Loucy (cell line): Measurements from ENCODE around the gene TMPRSS6.

Experiments
- H2AFZ ChIP-seq: fragments of 200-600 bp; sonication (generic); 2 replicates; pipeline ENCODE4 v1.6.0; 2016; ENCODE audit warnings: antibody characterized with exemption, mild to moderate bottlenecking, low read length, moderate library complexity
- H3F3A ChIP-seq: fragments of 200-600 bp; 2 replicates; pipeline ENCODE4 v1.6.0; 2016; ENCODE audit warnings: antibody characterized with exemption, low read depth, mild to moderate bottlenecking
- H3K27me3 ChIP-seq: fragments of 200-600 bp; sonication (generic); 2 replicates; pipeline ENCODE4 v1.6.1; 2014; ENCODE audit warnings: low read length, mild to moderate bottlenecking; ENCODE audit not compliant: insufficient read depth, poor library complexity, severe bottlenecking
- H3K36me3 ChIP-seq: fragments of 200-600 bp; sonication (generic); 2 replicates; pipeline ENCODE4 v1.6.1; 2016; ENCODE audit warnings: low read length; ENCODE audit not compliant: insufficient read depth
- H3K4me1 ChIP-seq: fragments of 200-600 bp; sonication (generic); 2 replicates; pipeline ENCODE4 v1.5.1; 2014; ENCODE audit warnings: low read length, mild to moderate bottlenecking; ENCODE audit not compliant: insufficient read depth, poor library complexity, severe bottlenecking
- H3K4me2 ChIP-seq: fragments of 200-600 bp; sonication (generic); 2 replicates; pipeline ENCODE4 v1.6.0; 2014; ENCODE audit warnings: antibody characterized with exemption, low read length, low read depth, mild to moderate bottlenecking; ENCODE audit not compliant: poor library complexity, severe bottlenecking
- H3K4me3 ChIP-seq: fragments of 200-600 bp; sonication (generic); 2 replicates; pipeline ENCODE4 v1.5.1; 2014; ENCODE audit warnings: low read length, mild to moderate bottlenecking, mixed read lengths; ENCODE audit not compliant: poor library complexity, severe bottlenecking
- H3K79me2 ChIP-seq: fragments of 200-600 bp; sonication (generic); 2 replicates; pipeline ENCODE4 v1.6.1; 2014; ENCODE audit warnings: low read length; ENCODE audit not compliant: insufficient read depth
- H3K9ac ChIP-seq: fragments of 200-600 bp; sonication (generic); 2 replicates; pipeline ENCODE4 v1.6.0; 2014; ENCODE audit warnings: mild to moderate bottlenecking, low read depth, low read length, moderate library complexity; ENCODE audit not compliant: poor library complexity, severe bottlenecking
- H3K9me2 ChIP-seq: fragments of 200-600 bp; sonication (generic); replicated peaks from 2 replicates; pipeline ENCODE4 v1.6.1; 2016; ENCODE audit warnings: low read depth, low read length, mixed read lengths
- H3K9me3 ChIP-seq: fragments of 200-600 bp; sonication (generic); 2 replicates; pipeline ENCODE4 v1.6.1; 2014; ENCODE audit warnings: mild to moderate bottlenecking, antibody characterized with exemption, low read length, low read depth; ENCODE audit not compliant: insufficient read depth
- H4K20me1 ChIP-seq: fragments of 200-600 bp; sonication (generic); 2 replicates; pipeline ENCODE4 v1.6.0; 2014; ENCODE audit warnings: antibody characterized with exemption, low read length, mild to moderate bottlenecking; ENCODE audit not compliant: insufficient read depth, poor library complexity, severe bottlenecking
- EZH2phosphoT487 ChIP-seq: fragments of 200-600 bp; IDR thresholded peaks from 2 replicates; pipeline ENCODE4 v1.6.1; 2018; ENCODE audit warnings: antibody characterized with exemption, mild to moderate bottlenecking, moderate library complexity, borderline replicate concordance
- TF ChIP-seq, protein P1 (sequence below): fragments of 200-600 bp; sonication (generic); conservative IDR thresholded peaks from 2 replicates; pipeline ENCODE4 v1.5.1; 2014; ENCODE audit warnings: mild to moderate bottlenecking, antibody characterized with exemption, low read length

Gene TMPRSS6

DNA sequence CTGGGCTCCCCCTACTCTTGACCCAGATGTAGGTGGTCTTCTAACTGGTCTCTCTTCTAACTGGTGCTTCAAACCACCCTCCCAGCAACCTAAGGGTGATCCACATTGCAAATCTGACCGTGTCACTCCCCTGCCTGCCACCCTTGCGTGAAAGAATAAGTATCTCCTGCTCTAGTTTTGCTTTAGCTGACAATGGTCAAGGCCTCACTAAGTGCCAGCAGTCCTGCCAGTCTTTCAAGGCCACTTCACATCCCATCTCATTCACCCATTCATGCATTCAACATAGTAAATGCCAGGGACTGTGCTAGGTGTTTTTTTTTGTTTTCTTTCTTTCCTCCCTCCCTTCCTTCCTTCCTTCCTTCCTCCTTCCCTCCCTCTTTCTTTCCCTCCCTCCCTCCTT lies 60.3 kb downstream of the TMPRSS6 start:
- Histone ChIP-seq H3K27me3 (no peaks in the 10 kb centered on the region), H3K9ac (no peak overlapping the region), H3K4me3 (no peak overlapping the region), H3K9me2 (no peaks in the 10 kb centered on the region), H3K4me2 (no peak overlapping the region), H4K20me1 (no peaks in the 10 kb centered on the region), H3K4me1 (peaks cover 21% of the 10 kb centered on the region), H3K79me2 (no peaks in the 10 kb centered on the region), H2AFZ (no peak overlapping the region), H3K9me3 (no peaks in the 10 kb centered on the region), H3K36me3 (no peaks in the 10 kb centered on the region), H3F3A (no peaks in the 10 kb centered on the region)
- TF ChIP-seq, protein P1, sequence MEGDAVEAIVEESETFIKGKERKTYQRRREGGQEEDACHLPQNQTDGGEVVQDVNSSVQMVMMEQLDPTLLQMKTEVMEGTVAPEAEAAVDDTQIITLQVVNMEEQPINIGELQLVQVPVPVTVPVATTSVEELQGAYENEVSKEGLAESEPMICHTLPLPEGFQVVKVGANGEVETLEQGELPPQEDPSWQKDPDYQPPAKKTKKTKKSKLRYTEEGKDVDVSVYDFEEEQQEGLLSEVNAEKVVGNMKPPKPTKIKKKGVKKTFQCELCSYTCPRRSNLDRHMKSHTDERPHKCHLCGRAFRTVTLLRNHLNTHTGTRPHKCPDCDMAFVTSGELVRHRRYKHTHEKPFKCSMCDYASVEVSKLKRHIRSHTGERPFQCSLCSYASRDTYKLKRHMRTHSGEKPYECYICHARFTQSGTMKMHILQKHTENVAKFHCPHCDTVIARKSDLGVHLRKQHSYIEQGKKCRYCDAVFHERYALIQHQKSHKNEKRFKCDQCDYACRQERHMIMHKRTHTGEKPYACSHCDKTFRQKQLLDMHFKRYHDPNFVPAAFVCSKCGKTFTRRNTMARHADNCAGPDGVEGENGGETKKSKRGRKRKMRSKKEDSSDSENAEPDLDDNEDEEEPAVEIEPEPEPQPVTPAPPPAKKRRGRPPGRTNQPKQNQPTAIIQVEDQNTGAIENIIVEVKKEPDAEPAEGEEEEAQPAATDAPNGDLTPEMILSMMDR, result no peak
- TF ChIP-seq EZH2phosphoT487, result no peak

DNA sequence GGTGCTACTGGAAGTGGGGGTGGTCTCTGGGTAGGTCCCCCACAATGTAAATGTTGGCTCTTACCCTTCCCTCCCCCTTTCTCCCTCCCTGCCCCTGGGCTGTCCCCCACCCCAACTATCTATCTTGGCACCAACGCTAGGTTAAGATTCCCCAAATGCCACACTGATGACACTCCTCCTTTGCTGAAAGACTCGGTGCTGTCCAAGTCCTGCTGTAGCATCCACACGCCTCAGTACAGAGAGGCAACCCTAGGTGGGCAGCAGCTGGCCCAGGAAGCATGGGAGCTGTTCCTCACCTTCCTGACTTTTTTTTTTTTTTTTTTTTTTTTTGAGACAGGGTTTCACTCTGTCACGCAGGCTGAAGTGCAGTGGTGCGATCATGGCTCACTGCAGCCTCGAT lies 61.4 kb downstream of the TMPRSS6 start:
- no peaks in the 10 kb centered on the region for H3K27me3 ChIP-seq
- H3K9me3 ChIP-seq, result no peaks in the 10 kb centered on the region
- peaks cover 18% of the 10 kb centered on the region for H3K4me1 ChIP-seq
- H2AFZ ChIP-seq, result no peak overlapping the region
- H3K9ac ChIP-seq, result no peak overlapping the region
- H3F3A ChIP-seq, result no peaks in the 10 kb centered on the region
- no peaks in the 10 kb centered on the region for H3K9me2 ChIP-seq
- TF ChIP-seq, protein P1, result no peak
- TF ChIP-seq EZH2phosphoT487, result no peak
- no peak overlapping the region for H3K4me2 ChIP-seq
- H3K36me3 ChIP-seq, result no peaks in the 10 kb centered on the region
- H3K79me2 ChIP-seq, result no peaks in the 10 kb centered on the region
- H4K20me1 ChIP-seq, result no peaks in the 10 kb centered on the region
- H3K4me3 ChIP-seq, result no peak overlapping the region

DNA sequence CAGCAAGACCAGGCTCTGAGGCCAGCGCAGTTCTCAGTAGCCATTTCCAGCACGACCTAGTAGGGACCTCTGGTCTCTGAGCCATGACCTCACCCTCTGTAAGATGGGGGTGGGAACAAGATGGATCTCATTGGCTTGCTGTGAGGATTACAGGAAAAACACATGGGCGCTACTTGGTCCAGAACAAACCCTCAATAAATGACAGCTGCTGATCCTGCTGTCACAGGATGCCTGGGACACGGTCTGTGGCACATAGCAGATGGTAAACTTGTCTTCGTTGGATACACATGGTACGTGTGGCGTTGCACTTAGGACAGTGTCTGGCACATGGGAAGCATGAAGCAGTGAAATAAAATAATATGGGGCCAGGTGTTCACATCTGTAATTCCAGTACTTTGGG lies 62.5 kb downstream of the TMPRSS6 start:
- Histone ChIP-seq H3K36me3 (no peaks in the 10 kb centered on the region), H3K9ac (no peak overlapping the region), H3K4me2 (no peak overlapping the region), H3K9me2 (no peaks in the 10 kb centered on the region), H3K9me3 (no peaks in the 10 kb centered on the region), H4K20me1 (no peaks in the 10 kb centered on the region), H3K79me2 (no peaks in the 10 kb centered on the region), H3F3A (no peaks in the 10 kb centered on the region), H2AFZ (no peak overlapping the region), H3K4me1 (peaks cover 9% of the 10 kb centered on the region), H3K27me3 (no peaks in the 10 kb centered on the region), H3K4me3 (no peak overlapping the region)
- TF ChIP-seq, protein P1, result no peak
- no peak for TF ChIP-seq EZH2phosphoT487
